ENCODE results near the gene EIF2AK3.
A peak's percentile ranks its signal among the peaks of the same experiment; 100 is the strongest.
"Not testable (repeated sequence)": the region's sequence is repeated elsewhere in the genome, so short reads cannot be mapped to it uniquely, and the experiment has no call there.

Gene EIF2AK3

GRCh38 chr2:88656690-88657089 is 29.4 kb upstream of the EIF2AK3 start:
- no peaks in the 10 kb centered on the region for H4K20me1 ChIP-seq (ENCODE audit: insufficient read depth, low read length, poor library complexity, severe bottlenecking)
- H3K27me3 ChIP-seq (ENCODE audit: insufficient read depth, low read length, poor library complexity, severe bottlenecking), result no peaks in the 10 kb centered on the region
- TF ChIP-seq EZH2phosphoT487 (IDR thresholded peaks at IDR 0.05; ENCODE audit: borderline replicate concordance) (no peak), CTCF (conservative IDR thresholded peaks at IDR 0.05; ENCODE audit: low read length) (no peak)
- H3K79me2 ChIP-seq (ENCODE audit: insufficient read depth, low read length), result no peaks in the 10 kb centered on the region
- no peaks in the 10 kb centered on the region for H3K9me2 ChIP-seq (replicated peaks; ENCODE audit: low read depth, low read length)
- no peaks in the 10 kb centered on the region for H3K9me3 ChIP-seq (ENCODE audit: insufficient read depth, low read depth, low read length)
- H3K9ac ChIP-seq (ENCODE audit: low read depth, low read length, poor library complexity, severe bottlenecking), result no peak overlapping the region
- no peaks in the 10 kb centered on the region for H3K36me3 ChIP-seq (ENCODE audit: insufficient read depth, low read length)
- no peak overlapping the region for H3K4me2 ChIP-seq (ENCODE audit: low read depth, low read length, poor library complexity, severe bottlenecking)
- H3F3A ChIP-seq (ENCODE audit: low read depth), result no peaks in the 10 kb centered on the region
- H2AFZ ChIP-seq (ENCODE audit: low read length), result no peak overlapping the region
- no peak overlapping the region for H3K4me3 ChIP-seq (ENCODE audit: low read length, poor library complexity, severe bottlenecking)
- H3K4me1 ChIP-seq (ENCODE audit: insufficient read depth, low read length, poor library complexity, severe bottlenecking), result no peaks in the 10 kb centered on the region

GRCh38 chr2:88654714-88655113 is 27.4 kb upstream of the EIF2AK3 start:
- no peaks in the 10 kb centered on the region for H3K9me3 ChIP-seq (ENCODE audit: insufficient read depth, low read depth, low read length)
- no peak overlapping the region for H3K9ac ChIP-seq (ENCODE audit: low read depth, low read length, poor library complexity, severe bottlenecking)
- no peaks in the 10 kb centered on the region for H3K9me2 ChIP-seq (replicated peaks; ENCODE audit: low read depth, low read length)
- no peak overlapping the region for H3K4me2 ChIP-seq (ENCODE audit: low read depth, low read length, poor library complexity, severe bottlenecking)
- no peaks in the 10 kb centered on the region for H4K20me1 ChIP-seq (ENCODE audit: insufficient read depth, low read length, poor library complexity, severe bottlenecking)
- no peak overlapping the region for H2AFZ ChIP-seq (ENCODE audit: low read length)
- H3K4me1 ChIP-seq (ENCODE audit: insufficient read depth, low read length, poor library complexity, severe bottlenecking), result no peaks in the 10 kb centered on the region
- H3K27me3 ChIP-seq (ENCODE audit: insufficient read depth, low read length, poor library complexity, severe bottlenecking), result no peaks in the 10 kb centered on the region
- H3F3A ChIP-seq (ENCODE audit: low read depth), result no peaks in the 10 kb centered on the region
- no peaks in the 10 kb centered on the region for H3K36me3 ChIP-seq (ENCODE audit: insufficient read depth, low read length)
- H3K79me2 ChIP-seq (ENCODE audit: insufficient read depth, low read length), result no peaks in the 10 kb centered on the region
- TF ChIP-seq EZH2phosphoT487 (IDR thresholded peaks at IDR 0.05; ENCODE audit: borderline replicate concordance) (no peak), CTCF (conservative IDR thresholded peaks at IDR 0.05; ENCODE audit: low read length) (no peak)
- H3K4me3 ChIP-seq (ENCODE audit: low read length, poor library complexity, severe bottlenecking), result no peak overlapping the region

GRCh38 chr2:88651646-88652045 is 24.4 kb upstream of the EIF2AK3 start:
- Histone ChIP-seq H3K79me2 (ENCODE audit: insufficient read depth, low read length) (no peaks in the 10 kb centered on the region), H3K4me2 (ENCODE audit: low read depth, low read length, poor library complexity, severe bottlenecking) (no peak overlapping the region), H3K4me1 (ENCODE audit: insufficient read depth, low read length, poor library complexity, severe bottlenecking) (no peaks in the 10 kb centered on the region), H3K27me3 (ENCODE audit: insufficient read depth, low read length, poor library complexity, severe bottlenecking) (no peaks in the 10 kb centered on the region), H3K9me2 (replicated peaks; ENCODE audit: low read depth, low read length) (no peaks in the 10 kb centered on the region), H3K9ac (ENCODE audit: low read depth, low read length, poor library complexity, severe bottlenecking) (no peak overlapping the region), H3K36me3 (ENCODE audit: insufficient read depth, low read length) (no peaks in the 10 kb centered on the region), H2AFZ (ENCODE audit: low read length) (no peak overlapping the region), H3K4me3 (ENCODE audit: low read length, poor library complexity, severe bottlenecking) (no peak overlapping the region), H4K20me1 (ENCODE audit: insufficient read depth, low read length, poor library complexity, severe bottlenecking) (no peaks in the 10 kb centered on the region), H3K9me3 (ENCODE audit: insufficient read depth, low read depth, low read length) (no peaks in the 10 kb centered on the region), H3F3A (ENCODE audit: low read depth) (no peaks in the 10 kb centered on the region)
- no peak for TF ChIP-seq EZH2phosphoT487 (IDR thresholded peaks at IDR 0.05; ENCODE audit: borderline replicate concordance)
- no peak for TF ChIP-seq CTCF (conservative IDR thresholded peaks at IDR 0.05; ENCODE audit: low read length)

- H2AFZ ChIP-seq (ENCODE audit: low read length); H3K79me2 ChIP-seq (ENCODE audit: insufficient read depth, low read length); H3K4me3 ChIP-seq (ENCODE audit: low read length, poor library complexity, severe bottlenecking); H3K9me3 ChIP-seq (ENCODE audit: insufficient read depth, low read depth, low read length); H3K9ac ChIP-seq (ENCODE audit: low read depth, low read length, poor library complexity, severe bottlenecking); H3K4me1 ChIP-seq (ENCODE audit: insufficient read depth, low read length, poor library complexity, severe bottlenecking); H3K9me2 ChIP-seq (replicated peaks; ENCODE audit: low read depth, low read length); H3K36me3 ChIP-seq (ENCODE audit: insufficient read depth, low read length); H3F3A ChIP-seq (ENCODE audit: low read depth); H4K20me1 ChIP-seq (ENCODE audit: insufficient read depth, low read length, poor library complexity, severe bottlenecking); H3K27me3 ChIP-seq (ENCODE audit: insufficient read depth, low read length, poor library complexity, severe bottlenecking): not testable (repeated sequence)
- H3K4me2 ChIP-seq (ENCODE audit: low read depth, low read length, poor library complexity, severe bottlenecking), result peak overlapping the region; percentile 48
These were observed 18.1 kb upstream of the EIF2AK3 start for GRCh38 chr2:88645291-88645882.

Measured in Loucy (cell line).